NCI-H187 (cell line): ENCODE measurements around the gene NAT14.

Experiments used
- DNase-seq, 2 experiments: peaks; one replicate each; lab custom pipeline; 2025; lab: John Stamatoyannopoulos, UW

NAT14 gene

DNA sequence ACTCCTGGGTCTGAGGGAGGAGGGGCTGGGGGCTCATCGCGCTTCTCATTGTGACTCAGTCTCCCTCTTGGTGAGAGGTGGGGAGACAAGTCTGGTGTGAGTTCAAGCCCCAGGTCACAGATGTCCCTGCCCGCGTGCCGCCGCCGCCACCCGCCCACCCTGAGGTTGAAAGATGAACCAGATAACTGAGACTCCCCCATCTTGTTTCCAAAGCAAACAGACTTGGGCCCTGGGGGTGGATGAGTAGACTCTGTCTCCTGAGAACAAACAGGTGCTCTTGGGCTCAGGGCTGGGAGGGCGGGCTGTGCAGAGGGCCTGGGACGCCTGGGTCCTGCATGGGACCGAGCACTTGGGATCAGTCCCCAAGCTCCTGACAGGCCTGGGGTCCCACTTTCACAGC is 51.4 kb downstream of the NAT14 start:
- no peak for DNase-seq
